RWPE2 (cell line): ENCODE results near the gene BBX.

Experiments
- ATAC-seq: fragments of 200-7000 bp; cut with Tn5 transposase; 3 replicates; pipeline ENCODE4 v1.9.1; 2021; ENCODE audit warnings: low read depth
- DNase-seq: peaks from one replicate; pipeline ENCODE4 v3.0.0-alpha.2; 2020; ENCODE audit warnings: low spot score
- H3K27ac ChIP-seq: fragments of 450-650 bp; 2 replicates; pipeline ENCODE4 v1.5.1; 2017; ENCODE audit warnings: mild to moderate bottlenecking; ENCODE audit not compliant: poor library complexity, severe bottlenecking
- H3K27me3 ChIP-seq: fragments of 250-450 bp; sonication (Bioruptor Pico); 2 replicates; pipeline ENCODE4 v1.5.1; 2021; ENCODE audit warnings: mild to moderate bottlenecking, moderate library complexity; ENCODE audit not compliant: insufficient read depth, poor library complexity, severe bottlenecking
- H3K36me3 ChIP-seq: fragments of 250-450 bp; sonication (Bioruptor Pico); 2 replicates; pipeline ENCODE4 v1.5.1; 2020; ENCODE audit warnings: low read depth, mild to moderate bottlenecking, moderate library complexity
- H3K4me1 ChIP-seq: fragments of 250-450 bp; sonication (Bioruptor Pico); 2 replicates; pipeline ENCODE4 v1.5.1; 2021; ENCODE audit warnings: mild to moderate bottlenecking, moderate library complexity; ENCODE audit not compliant: insufficient read depth, poor library complexity, severe bottlenecking
- H3K4me3 ChIP-seq: fragments of 250-450 bp; sonication (Bioruptor Pico); 2 replicates; pipeline ENCODE4 v1.5.1; 2021; ENCODE audit warnings: mild to moderate bottlenecking, moderate library complexity; ENCODE audit not compliant: severe bottlenecking
- H3K9me3 ChIP-seq: fragments of 250-450 bp; sonication (Bioruptor Pico); 2 replicates; pipeline ENCODE4 v1.5.1; 2021; ENCODE audit warnings: mild to moderate bottlenecking, moderate library complexity; ENCODE audit not compliant: severe bottlenecking
- TF ChIP-seq, protein P1 (sequence below): fragments of 450-650 bp; IDR thresholded peaks from one replicate; pipeline ENCODE4 v1.5.1; 2017; ENCODE audit warnings: mild to moderate bottlenecking, moderate library complexity; ENCODE audit not compliant: poor library complexity, severe bottlenecking

The BBX gene

GRCh38 chr3:107757140-107757539 is 234.4 kb downstream of the BBX start:
- TF ChIP-seq, protein P1, sequence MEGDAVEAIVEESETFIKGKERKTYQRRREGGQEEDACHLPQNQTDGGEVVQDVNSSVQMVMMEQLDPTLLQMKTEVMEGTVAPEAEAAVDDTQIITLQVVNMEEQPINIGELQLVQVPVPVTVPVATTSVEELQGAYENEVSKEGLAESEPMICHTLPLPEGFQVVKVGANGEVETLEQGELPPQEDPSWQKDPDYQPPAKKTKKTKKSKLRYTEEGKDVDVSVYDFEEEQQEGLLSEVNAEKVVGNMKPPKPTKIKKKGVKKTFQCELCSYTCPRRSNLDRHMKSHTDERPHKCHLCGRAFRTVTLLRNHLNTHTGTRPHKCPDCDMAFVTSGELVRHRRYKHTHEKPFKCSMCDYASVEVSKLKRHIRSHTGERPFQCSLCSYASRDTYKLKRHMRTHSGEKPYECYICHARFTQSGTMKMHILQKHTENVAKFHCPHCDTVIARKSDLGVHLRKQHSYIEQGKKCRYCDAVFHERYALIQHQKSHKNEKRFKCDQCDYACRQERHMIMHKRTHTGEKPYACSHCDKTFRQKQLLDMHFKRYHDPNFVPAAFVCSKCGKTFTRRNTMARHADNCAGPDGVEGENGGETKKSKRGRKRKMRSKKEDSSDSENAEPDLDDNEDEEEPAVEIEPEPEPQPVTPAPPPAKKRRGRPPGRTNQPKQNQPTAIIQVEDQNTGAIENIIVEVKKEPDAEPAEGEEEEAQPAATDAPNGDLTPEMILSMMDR = no peak
- no peak for ATAC-seq

DNA sequence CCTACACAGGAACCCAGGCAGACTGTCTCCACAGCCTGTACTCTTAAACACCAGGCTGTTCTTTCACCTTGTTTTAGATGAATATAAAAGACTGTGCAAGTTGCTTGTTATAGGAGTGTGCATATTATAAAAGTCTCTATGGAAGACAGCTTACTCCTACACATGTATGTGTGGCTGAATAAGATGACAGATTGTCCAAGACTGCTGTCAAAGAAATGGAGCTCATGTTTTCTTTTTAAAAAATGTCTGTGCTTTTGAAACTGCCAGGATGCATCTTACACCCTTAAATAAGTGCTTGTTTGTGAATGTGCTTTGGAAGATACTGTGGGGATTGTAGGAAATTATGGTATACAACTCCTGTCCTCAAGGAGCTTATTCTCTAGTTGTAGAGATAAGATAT is 237.4 kb downstream of the BBX start:
- Histone ChIP-seq H3K27ac (no peak overlapping the region), H3K36me3 (peaks cover 19% of the 10 kb centered on the region), H3K4me3 (no peak overlapping the region), H3K4me1 (no peaks in the 10 kb centered on the region), H3K9me3 (no peaks in the 10 kb centered on the region), H3K27me3 (no peaks in the 10 kb centered on the region)
- TF ChIP-seq, protein P1 = no peak
- ATAC-seq = no peak
- DNase-seq = no peak

More at GRCh38 chr3:107757140-107757539, 234.4 kb downstream of the BBX start:
- Histone ChIP-seq H3K4me3 (no peak overlapping the region), H3K36me3 (peaks cover 20% of the 10 kb centered on the region), H3K27ac (no peak overlapping the region), H3K9me3 (no peaks in the 10 kb centered on the region), H3K27me3 (no peaks in the 10 kb centered on the region), H3K4me1 (no peaks in the 10 kb centered on the region)
- DNase-seq = no peak

DNA sequence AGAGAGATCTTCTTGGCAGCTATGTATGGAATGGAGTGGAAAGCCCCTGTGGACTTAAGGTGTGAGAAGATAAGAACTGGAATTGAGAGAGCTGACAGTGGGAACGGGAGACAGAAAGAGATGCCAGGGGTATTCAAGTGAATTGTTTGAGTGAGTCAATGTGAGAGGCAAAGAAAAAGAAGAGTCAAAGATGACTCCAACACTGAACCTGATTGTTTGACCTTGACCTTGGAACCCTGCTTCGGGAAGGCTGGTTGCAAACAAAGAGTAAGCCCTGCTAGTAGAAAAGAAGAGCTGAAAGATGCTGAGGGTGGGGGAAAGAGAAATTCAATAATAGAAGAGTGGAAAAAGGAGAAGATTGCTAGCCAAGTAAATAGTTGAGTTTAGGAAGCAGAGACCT is 238.6 kb downstream of the BBX start:
- TF ChIP-seq, protein P1 = no peak
- H3K27me3 ChIP-seq = no peaks in the 10 kb centered on the region

DNA sequence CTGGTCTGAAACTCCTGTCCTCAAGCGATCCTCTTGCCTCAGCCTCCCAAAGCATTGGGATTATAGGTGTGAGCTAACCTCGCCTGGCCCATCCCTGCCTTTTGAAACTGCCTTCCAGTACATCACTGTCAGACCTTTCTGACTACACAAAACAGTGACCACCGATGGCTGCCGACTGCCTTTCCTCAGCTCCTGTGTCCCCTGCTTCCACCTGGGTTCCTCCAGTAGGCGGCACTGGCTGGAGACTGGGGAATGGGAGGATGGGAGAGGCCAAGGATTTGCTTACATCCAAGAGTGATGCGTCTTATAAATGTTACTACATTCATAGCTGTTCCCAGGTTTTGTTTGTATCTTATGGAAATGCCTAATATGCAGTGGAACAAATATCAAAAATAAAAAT is 242.8 kb downstream of the BBX start:
- Histone ChIP-seq H3K9me3 (no peaks in the 10 kb centered on the region), H3K36me3 (peaks cover 6% of the 10 kb centered on the region; the same call in 1 of the 2 replicates), H3K27me3 (no peaks in the 10 kb centered on the region), H3K4me3 (no peak overlapping the region), H3K4me1 (no peaks in the 10 kb centered on the region), H3K27ac (no peak overlapping the region)
- TF ChIP-seq, protein P1 = no peak
- ATAC-seq = no peak
- no peak for DNase-seq

More for the DNA sequence above, 238.6 kb downstream of the BBX start:
- Histone ChIP-seq H3K4me3 (no peak overlapping the region), H3K4me1 (no peaks in the 10 kb centered on the region), H3K36me3 (peaks cover 15% of the 10 kb centered on the region), H3K9me3 (no peaks in the 10 kb centered on the region), H3K27ac (no peak overlapping the region)
- ATAC-seq (no peak), DNase-seq (no peak)

DNA sequence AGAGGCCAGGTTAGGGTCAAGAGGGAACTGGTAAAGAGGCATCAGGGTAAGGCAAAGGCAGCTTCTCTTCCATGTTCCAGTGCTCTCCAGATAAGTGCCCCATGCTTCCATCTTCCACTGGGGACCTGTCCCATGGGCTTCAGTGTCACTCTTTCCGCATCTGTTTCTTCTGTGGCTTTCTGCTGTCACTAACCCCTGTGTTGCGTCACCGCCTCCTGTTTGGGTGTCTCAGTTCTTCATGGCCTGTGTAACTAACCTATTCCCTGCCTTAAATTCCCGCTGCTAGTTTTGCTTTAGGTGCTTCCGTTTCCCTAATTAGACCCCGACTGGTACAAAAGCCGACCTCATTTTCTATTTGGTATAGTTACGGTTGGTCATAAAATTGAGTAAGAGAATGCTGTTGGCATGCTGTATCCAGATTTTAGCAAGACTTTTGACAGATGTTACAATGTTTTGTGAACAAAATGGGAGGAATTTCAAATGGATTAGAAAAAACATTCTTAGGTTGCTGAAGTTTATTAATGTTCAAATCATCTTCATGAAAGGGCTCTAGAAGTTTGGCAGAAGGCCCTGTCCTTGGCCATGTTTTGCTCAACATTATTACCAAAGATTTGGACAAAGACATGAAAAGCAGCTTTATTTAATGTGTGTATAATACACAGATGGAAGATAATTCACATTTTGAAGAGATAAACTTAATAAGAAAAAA is 245.3 kb downstream of the BBX start:
- no peak overlapping the region for H3K27ac ChIP-seq
- ATAC-seq = no peak
- no peaks in the 10 kb centered on the region for H3K27me3 ChIP-seq
- TF ChIP-seq, protein P1 = no peak
- H3K4me1 ChIP-seq = no peaks in the 10 kb centered on the region
- H3K4me3 ChIP-seq = no peak overlapping the region
- peaks cover 6% of the 10 kb centered on the region; the same call in 1 of the 2 replicates for H3K36me3 ChIP-seq
- H3K9me3 ChIP-seq = no peaks in the 10 kb centered on the region
- DNase-seq = no peak
